GM21529 (cell line): ENCODE measurements around the gene AIF1.
"Not testable (repeated sequence)": the region's sequence is repeated elsewhere in the genome, so short reads cannot be mapped to it uniquely, and the experiment has no call there.

Experiments used
- ATAC-seq: cut with Tn5 transposase; IDR thresholded peaks from one replicate; pipeline ENCODE4 v1.9.1; 2021; ENCODE audit not compliant: unreplicated experiment

AIF1 gene

DNA sequence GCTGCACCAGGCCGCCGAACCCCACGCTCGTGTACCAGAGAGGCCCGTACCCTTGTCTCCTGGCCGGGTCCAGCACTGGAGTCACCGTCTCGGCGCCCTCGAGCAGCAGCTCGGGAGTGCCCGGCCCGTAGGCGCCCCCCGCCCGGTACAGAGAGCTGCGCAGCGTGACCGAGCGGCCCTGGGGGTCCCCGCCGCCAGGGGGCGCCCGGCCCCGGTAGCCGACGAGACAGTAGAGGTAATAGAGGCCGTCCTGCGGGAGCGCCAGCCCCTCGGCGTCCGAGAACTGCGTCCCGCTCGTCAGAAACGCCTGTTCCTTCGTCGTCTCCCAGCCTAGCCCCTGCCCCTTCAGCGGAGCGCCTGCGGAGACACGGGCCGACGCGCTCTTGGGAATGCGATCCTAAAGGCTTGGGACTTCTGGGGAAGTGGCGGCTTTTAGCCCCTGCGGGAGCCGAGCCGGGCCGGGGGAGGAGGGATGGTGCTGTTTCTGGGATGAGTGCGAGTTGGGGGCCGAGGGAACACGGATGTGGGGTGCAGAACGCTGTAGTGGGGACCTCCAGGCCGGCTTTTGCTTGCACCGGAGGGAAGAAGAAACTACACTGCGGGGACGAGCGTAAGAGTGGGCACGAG, 34.1 kb upstream of the AIF1 start:
- ATAC-seq = peak; percentile 57

DNA sequence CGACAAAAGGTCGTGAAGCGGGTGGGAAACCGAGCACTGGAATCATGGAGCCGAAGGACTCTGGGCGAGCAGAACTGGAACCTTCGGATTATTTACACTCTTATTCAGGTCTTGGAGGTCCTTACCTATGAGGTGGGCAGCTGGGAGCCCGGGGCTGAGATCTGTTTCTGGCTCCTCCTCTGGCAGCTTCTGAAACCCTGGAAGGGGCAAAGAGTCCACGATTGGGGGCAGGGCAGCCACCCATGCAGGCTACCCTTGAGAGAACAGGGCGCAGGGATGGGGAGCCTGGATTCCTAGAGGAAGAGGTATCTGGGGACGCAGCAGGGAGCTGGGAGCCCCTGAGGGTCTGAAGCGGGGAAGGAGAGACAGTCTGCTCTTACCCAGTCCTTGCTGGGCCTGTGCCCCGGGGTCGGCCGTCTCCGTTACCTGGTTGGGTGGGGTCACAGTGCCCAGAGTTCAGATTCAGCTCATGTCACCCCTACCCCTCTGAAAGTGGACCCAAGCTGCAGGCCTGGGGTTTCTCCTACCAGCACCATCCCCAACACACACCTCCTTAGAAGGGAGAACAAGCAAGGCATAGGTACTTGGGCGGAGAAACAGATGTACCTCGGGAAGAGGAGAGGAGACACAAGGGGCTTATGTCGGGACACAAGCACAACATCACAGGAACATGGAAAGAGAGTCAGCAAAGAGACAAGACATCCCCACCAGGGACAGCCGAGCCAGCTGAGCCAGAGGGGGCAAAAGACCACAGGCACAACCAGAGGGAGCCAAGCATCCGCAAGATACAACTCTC, 33.4 kb upstream of the AIF1 start:
- no peak for ATAC-seq

DNA sequence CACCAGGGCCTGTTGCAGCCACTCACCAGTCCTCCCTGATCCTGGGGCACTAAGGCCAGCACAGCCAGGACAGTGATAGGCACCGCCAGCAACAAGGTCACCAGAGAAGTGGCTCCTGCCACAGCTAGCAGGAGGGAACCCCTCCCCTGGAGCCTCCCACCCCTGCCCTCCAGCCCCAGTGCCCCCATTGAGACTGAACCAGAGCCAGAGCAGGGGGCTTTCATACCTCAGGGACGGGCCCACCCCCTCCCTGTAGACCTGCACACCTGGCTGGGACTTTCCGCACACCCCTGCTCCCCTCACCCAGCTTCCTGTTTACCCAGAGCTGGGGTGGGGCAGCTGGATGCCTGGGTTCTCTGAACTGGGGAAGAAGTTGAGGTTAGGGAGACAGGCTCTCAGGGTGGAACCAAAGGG, 32.8 kb upstream of the AIF1 start, which contains the start of gene LTB:
Gene LTB, minus strand, starts transcription at position 195 of the 414 bp plus-strand sequence. Its CDS starts 7 bp downstream, at position 188.
- no peak for ATAC-seq

DNA sequence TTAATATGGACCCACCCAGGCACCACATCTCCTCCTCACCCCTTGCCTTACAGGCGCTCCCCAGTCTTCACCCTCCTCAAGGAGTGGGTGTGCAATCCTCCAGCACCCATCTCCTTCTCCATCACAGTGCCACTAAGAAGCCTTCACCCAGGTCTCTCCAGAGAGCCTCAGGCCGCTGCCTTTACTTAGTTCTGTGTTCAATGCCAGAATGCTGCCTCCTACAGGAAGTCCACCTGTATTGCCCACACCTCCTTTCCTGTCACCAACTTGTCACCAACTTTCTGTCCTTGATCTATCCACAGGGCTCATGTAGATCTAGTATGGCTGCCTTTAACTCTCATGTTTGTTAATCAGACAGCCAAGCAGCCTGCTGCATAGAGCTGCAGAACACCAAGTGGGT, 29.5 kb upstream of the AIF1 start:
- no peak for ATAC-seq

DNA sequence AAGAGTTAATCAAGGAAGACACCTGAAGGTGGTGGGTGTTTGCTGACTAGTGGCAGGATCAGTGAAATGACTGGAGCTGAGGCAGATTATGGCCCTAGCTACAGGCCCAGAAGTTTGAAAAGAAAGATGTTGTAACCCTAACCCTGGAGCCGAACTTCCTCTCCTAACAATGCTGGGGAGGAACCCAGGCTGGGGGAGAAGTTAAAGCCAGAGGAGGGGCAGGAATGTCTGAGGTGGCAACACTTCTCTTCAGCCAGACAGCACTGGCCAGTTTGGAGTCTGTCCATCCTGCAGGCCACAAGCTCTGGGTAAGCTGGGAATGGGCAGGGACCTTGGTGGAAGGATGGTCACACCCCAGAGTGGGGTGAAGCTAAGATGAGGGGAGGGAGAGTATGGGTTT, 29.0 kb upstream of the AIF1 start, which contains the start of gene LST1:
Gene LST1, plus strand, starts transcription at position 270 of the 400 bp plus-strand sequence. CDS start 1,023 bp downstream, outside the sequence.
- no peak for ATAC-seq

DNA sequence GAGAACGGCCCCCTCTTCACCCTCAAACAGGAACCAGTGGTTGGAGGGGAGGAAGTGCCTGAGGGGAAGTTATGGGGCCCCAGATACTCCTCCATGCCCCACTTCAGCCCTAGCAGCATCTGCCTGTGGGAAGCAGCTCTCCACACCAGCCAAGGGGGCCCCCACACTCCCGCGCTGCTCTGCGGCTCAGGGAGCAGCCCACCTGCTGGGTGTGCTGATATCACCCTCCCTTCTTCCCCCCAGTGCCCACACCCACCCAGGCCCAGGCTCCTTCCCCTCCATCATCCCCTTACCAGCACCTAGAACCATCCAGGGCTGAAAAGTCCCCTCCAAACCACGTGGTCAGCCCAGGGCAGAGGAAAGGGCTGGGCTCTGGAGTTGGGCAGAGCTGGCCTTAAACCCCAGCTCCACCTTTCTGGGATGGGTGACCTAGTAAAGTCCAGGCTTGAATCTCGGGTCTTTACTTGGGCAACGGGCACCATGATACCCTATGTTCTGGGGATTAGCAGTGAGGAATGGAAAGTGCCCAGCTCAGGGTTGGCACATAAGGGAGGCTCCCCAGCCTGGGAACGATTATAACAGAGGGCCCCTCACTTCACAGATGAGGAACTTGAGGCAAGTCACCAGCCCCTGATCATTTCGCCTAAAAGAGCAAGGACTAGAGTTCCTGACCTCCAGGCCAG, 28.3 kb upstream of the AIF1 start:
- no peak for ATAC-seq

DNA sequence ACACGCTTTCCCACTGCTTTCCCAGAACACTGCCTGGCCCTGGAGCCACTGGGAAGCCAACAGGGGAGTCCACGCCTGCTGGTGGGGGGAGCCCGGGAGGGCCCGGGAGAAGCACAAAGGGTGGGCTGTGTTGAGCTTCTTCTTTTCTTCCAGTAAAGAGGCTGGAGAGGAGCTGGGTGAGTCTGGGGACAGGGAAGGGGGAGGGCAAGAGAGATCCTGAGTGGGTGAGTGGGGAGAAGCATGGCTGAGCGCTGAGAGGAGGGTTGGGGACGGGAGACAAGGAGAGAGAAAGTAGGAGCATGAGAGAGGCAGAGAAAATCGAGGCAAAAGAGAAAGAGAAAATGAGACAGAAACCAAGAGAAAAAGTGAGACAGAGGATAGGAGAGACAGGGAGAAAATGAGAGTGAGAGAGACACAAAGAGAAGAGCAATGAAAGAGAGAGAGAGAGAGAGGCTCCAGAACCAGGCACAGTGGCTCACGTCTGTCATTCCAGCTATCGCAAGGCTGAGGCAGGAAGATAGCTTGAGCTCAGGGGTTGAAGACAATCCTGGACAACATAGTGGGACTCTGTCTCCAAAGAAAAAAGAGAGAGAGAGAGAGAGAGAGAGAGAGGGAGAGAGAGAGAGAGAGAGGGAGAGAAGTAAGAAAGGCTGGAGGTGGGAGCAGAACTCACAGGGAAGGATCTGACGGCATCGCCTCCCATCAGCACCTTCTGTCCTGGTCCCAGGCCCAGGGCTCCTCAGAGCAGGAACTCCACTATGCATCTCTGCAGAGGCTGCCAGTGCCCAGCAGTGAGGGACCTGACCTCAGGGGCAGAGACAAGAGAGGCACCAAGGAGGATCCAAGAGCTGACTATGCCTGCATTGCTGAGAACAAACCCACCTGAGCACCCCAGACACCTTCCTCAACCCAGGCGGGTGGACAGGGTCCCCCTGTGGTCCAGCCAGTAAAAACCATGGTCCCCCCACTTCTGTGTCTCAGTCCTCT, 26.9 kb upstream of the AIF1 start:
- no peak for ATAC-seq

DNA sequence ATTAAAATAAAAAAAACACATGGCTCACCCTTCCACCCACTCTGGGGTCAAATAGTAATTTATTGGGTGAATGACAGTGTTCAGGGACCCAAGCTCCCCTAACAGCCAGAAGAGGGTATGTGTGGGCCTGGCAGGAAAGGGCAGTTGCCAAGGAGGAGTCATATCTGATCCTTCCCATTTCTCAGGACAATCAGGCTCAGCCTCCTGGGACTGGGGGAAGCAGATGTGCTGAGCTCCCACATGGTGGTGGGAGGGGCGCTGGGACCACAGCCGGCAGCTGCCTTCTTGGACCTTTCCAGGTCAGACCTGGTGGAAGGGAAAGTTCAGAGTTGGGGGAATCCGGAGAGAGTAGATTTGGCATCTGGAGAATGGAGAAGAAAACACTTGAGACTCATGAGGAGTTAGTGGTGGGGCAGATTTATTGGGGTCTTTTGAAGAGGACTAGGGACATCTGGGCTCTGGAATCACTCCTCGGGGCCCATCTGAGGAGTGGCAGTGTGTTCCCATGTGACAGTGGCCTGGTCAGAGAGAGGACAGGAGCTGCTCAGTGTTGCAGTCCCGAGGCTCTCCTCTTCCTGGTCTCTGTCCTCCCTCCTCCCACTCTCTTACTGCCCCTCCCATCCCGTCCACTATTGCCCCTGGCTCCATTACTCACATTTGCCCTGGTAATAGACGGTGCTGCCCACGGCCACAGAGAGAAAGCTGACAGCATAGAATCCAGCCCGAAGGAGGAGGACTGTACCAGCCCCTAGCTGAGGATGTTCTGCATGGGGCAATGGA, 26.0 kb upstream of the AIF1 start:
- no peak for ATAC-seq

DNA sequence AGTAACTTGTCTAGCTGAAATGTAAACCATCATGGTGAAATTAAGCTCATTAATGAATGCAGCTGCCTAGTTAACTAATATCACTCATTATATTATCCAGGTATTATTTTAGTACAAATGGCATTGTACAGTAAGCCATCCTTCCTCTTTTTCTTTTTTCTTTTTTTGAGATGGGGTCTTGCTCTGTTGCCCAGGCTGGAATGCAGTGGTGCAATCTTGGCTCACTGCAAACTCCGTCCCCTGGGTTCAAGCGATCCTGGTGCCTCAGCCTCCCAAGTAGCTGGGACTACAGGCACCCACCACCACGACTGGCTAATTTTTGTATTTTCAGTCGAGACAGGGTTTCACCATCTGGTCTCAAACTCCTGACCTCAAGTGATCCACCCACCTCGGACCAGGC, 24.3 kb upstream of the AIF1 start:
- not testable (repeated sequence) for ATAC-seq

DNA sequence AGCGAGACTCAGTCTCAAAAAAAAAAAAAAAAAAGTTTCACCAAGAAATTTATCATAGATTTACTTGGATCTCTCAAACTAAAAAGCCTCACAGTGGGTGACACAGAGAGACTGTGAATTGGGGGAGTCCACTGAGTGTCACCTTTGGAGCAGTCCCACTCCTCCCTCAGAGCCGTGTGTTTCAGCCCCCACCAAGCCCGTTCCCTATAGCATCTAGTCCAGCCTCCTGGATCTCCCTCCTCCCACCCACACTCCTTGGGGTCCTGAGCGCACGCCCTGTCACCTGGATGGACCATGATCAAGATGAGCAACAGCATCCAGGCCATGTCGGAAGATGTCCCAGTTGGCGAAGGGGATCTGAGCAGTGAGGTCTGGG, 22.6 kb upstream of the AIF1 start:
- ATAC-seq = no peak

DNA sequence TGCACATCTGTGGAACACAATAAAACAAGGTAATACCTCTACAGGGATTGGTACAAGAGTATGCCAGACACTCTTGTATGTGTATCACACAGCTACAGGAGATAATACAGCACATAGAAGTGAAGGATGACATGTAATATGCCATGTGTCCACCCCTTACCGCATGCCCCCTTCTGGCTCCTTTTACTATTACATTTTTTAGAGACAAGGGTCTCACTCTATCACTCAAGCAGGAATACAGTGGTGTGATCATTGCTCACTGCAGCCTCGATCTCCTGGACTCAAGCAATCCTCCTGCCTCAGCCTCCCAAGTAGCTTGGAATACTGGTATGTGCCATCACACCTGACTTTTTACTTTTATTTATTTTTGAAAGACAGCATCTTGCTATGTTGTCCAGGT, 18.0 kb upstream of the AIF1 start:
- no peak for ATAC-seq

DNA sequence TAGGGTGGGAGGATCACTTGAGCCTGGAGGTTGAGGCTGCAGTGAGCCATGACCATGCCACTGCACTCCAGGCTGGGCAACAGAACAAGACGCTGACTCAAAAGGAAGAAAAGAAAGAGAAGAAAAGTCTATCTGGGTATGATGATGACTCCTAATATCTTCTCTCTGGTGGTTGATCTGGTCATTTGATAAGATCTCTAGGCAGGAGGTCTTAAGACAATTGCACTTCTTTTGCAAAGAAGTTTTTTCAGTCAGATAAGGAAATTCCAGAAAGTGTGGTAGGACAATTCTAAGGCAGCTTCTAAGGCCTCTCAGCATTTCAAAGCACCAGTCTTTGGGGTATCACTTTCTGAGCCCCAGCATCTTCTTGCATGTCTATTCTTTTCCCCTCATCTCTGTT, 7.7 kb upstream of the AIF1 start:
- ATAC-seq = no peak

DNA sequence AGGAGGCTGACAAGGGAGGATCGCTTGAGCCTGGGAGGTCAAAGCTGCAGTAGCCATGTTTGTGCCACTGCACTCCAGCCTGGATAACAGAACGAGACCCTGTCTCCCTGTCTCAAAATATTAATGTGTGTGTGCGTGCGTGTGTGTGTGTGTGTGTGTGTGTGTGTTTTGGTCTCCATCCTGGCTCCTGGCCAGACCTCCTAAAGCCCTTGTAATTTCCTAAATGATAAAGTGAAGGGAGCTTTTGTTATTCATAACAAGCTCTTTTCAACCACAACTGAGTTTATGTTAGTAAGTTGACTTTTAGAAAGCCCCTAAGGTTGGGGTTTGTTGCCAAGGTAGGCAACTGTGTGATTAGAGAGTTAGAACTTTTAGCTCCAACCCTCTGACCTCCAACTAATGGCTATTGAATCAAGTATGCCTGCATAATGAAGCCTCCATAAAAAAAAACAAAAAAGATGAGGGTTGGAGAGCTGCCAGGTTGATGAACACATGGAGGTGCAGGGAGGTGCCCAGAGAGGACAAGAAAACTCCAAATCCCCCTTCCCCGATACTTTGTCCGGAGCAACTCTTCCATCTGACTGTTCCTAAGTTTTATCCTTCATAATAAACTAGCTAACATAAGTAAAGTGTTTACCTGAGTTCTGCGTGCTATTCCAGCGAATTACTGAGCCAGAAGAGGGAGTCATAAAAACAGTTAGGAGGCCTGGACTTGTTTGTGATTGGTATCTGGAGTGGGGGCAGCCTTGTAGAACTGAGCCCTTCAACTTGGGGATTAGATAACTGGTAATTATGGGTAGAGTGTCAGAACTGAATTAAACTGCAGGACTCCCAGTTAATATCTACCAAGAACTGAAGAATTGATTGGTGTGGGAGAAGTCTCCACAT, 5.3 kb upstream of the AIF1 start:
- no peak for ATAC-seq

DNA sequence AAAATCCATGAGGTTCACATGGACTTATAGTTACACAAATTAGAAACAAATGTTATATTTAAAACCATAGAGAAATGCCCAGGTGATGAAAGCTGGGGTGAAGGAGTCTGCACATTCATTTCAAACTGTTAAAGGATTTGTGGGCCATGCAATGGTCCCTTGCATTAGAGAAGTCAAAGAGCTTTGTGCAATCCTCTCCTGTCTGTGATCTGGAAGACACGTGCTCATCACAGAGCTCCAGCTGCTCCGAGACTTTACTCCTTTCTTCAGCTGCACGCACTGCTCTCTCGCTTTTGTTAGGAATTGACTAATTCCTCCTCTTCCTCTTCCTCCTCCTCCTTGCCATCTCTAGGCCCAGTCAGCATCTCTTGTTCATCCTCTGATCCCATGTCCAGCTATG, 4.1 kb upstream of the AIF1 start:
- no peak for ATAC-seq

DNA sequence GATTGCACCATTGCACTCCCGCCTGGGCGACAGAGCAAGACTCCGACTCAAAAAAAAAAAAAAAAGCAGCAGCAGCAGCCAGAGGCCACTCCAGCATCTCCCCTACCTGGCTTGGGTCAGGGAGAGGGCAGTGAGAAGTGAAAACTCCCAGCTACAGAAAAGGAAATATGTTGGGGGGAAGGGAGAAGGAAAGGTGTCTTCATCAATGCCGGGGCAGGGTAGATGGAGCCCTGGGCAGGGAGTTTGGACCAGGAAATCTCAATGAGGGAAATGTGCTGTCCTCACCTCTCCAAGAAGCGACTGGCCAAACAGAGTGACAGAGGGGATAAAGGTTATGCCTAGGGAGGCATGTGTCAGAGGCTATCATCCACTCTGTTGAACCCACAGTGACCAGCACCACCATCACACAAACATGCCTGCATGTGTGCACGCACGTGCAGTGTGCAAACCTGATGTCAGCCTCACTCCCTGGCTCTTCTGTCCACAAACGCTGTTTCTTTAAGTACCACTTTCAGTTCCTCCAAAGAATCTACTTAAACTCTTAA, 887 bp upstream of the AIF1 start:
- ATAC-seq = no peak

DNA sequence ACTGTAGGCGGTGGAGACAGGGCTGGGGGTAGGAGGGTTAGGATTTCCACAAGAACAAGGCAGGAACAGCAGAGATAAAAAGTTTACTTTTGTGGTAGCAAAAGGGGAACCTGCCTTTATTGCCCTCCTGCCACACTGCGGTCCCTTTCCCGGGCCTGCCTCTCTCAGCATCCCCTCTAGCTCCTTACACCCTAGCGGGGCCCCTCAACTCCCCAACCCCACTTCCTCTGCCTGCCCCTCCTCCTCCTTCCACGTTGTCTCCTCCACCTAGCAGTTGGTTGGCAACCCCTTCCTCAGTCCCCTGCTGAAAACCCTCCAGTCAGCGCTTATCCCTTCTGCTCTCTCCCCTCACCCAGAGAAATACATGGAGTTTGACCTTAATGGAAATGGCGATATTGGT, 714 bp downstream of the AIF1 start:
- ATAC-seq = no peak

DNA sequence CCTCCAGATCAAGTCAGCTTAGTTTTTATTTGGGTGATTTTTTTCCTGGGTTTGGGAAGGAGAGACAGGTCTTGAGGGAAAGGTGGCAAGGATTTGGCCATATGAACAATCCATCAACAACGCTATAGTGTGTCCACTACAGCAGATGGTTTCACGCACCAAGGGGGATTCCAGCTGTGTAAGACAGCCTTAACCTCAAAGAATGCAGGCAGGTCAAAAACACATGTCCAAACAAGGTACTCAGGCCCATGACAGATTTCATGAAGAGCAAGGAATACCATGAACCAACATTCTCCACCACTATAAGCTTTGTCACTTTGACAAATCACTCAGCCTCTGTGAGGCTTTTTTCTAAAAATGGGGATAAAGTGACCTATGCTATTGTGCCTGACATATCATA, 2.0 kb downstream of the AIF1 start:
- no peak for ATAC-seq

DNA sequence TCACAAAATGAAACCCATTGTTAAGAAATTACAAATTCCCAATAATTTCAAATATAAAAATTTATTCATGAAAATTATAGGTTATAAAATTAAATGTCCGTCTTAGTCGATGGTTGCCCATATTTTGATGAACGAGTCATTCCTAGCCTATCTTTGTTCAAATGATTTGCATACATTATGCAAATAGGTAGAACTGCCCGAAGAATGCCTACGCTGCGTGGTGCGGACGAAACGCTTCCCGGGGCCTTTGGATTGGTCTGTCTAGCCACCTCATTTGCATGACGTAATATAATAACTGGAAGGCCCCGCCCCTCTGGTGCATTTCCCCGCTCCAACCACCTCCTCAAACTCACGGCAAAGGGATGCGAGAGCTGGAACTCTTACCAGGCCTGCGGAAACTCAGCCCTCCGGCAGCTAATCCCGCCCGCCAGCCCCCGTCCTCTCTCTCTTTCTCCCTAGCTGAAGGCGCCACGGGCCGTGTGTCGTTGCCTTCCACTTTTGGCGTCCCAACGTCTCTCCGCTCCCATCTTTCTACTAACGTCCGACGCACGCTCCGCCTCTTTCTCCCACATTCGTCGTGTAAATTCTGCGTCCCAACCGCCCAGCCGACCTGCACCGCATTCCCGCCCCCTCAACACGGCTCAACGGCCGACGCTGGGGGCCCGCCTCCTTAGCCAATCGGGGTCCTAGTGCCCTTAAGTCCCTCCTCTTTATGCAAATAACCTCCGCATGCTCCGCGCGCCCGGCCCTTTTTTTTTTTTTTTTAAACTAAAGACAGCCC, 5.0 kb downstream of the AIF1 start:
- peak; percentile 77 for ATAC-seq
